Neural cell (in vitro differentiated cells): ENCODE results near the gene ZNF277. TPM values are rescaled to one million over a fixed set of nuclear protein-coding genes. Genes with fewer than 3 reads are reported as not detected.

ENCODE experiments used
- H2AFZ ChIP-seq: fragments of 200-600, 300-800 bp; sonication (generic), shearing (Covaris generic); 2 replicates; pipeline ENCODE4 v1.6.0; 2014; ENCODE audit warnings: low read depth, mild to moderate bottlenecking, antibody characterized with exemption, low read length, moderate library complexity
- H3F3A ChIP-seq: fragments of 200-600 bp; shearing (Covaris generic); 2 replicates; pipeline ENCODE4 v1.6.1; 2016; ENCODE audit warnings: mild to moderate bottlenecking, moderate library complexity, mixed read lengths, antibody characterized with exemption, low read length; ENCODE audit not compliant: insufficient read depth, poor library complexity, severe bottlenecking
- H3K27ac ChIP-seq: fragments of 200-600, 300-800 bp; sonication (generic), shearing (Covaris generic); 2 replicates; pipeline ENCODE4 v1.5.1; 2014; ENCODE audit warnings: mild to moderate bottlenecking, low read length, moderate library complexity
- H3K27me3 ChIP-seq: fragments of 300-800, 200-600 bp; sonication (generic), shearing (Covaris generic); 2 replicates; pipeline ENCODE4 v1.6.0; 2014; ENCODE audit warnings: mild to moderate bottlenecking, low read depth, low read length, moderate library complexity; ENCODE audit not compliant: insufficient read depth
- H3K36me3 ChIP-seq: fragments of 300-800, 200-600 bp; sonication (generic), shearing (Covaris generic); 2 replicates; pipeline ENCODE4 v1.5.1; 2014; ENCODE audit warnings: mild to moderate bottlenecking, antibody characterized with exemption, low read length, moderate library complexity; ENCODE audit not compliant: insufficient read depth
- H3K4me2 ChIP-seq: fragments of 300-800, 200-600 bp; sonication (generic), shearing (Covaris generic); 2 replicates; pipeline ENCODE4 v1.6.0; 2014; ENCODE audit warnings: mild to moderate bottlenecking, low read length
- H3K4me3 ChIP-seq: fragments of 300-800, 200-600 bp; sonication (generic), shearing (Covaris generic); 2 replicates; pipeline ENCODE4 v1.5.1; 2014; ENCODE audit warnings: mild to moderate bottlenecking, low read length, moderate library complexity
- H3K79me2 ChIP-seq: fragments of 200-600 bp; shearing (Covaris generic); replicated peaks from 2 replicates; pipeline ENCODE4 v1.6.0; 2014; ENCODE audit warnings: mild to moderate bottlenecking, low read length, moderate library complexity; ENCODE audit not compliant: insufficient read depth
- H3K9ac ChIP-seq: fragments of 300-800, 200-600 bp; sonication (generic), shearing (Covaris generic); 2 replicates; pipeline ENCODE4 v1.6.1; 2016; ENCODE audit warnings: mild to moderate bottlenecking, low read length, mixed read lengths
- H3K9me2 ChIP-seq: fragments of 200-600 bp; shearing (Covaris generic); 2 replicates; pipeline ENCODE4 v1.6.1; 2016; ENCODE audit warnings: mild to moderate bottlenecking, low read length, mixed read lengths; ENCODE audit not compliant: insufficient read depth
- H3K9me3 ChIP-seq: fragments of 200-600, 300-800 bp; sonication (generic), shearing (Covaris generic); 2 replicates; pipeline ENCODE4 v1.6.1; 2016; ENCODE audit warnings: mild to moderate bottlenecking, mixed run types, low read length, moderate library complexity, mixed read lengths
- H4K20me1 ChIP-seq: fragments of 200-600 bp; shearing (Covaris generic); 2 replicates; pipeline ENCODE4 v1.6.1; 2016; ENCODE audit warnings: mild to moderate bottlenecking, mixed run types; ENCODE audit not compliant: insufficient read depth
- EP300 ChIP-seq: fragments of 450-650 bp; conservative IDR thresholded peaks from 2 replicates; pipeline ENCODE4 v1.6.1; 2014; ENCODE audit warnings: antibody characterized with exemption, mild to moderate bottlenecking, moderate library complexity; ENCODE audit not compliant: poor library complexity, severe bottlenecking
- EZH2 ChIP-seq: fragments of 200-600, 300-800 bp; shearing (Covaris generic), sonication (generic); IDR thresholded peaks from 2 replicates; pipeline ENCODE4 v1.6.1; 2014; ENCODE audit warnings: antibody characterized with exemption, low read length, borderline replicate concordance, mild to moderate bottlenecking; ENCODE audit not compliant: insufficient read depth, poor library complexity, severe bottlenecking
- MXI1 ChIP-seq: fragments of 450-650 bp; conservative IDR thresholded peaks from 2 replicates; pipeline ENCODE4 v1.6.1; 2014; ENCODE audit warnings: antibody characterized with exemption, mild to moderate bottlenecking; ENCODE audit not compliant: poor library complexity, severe bottlenecking
- POLR2AphosphoS5 ChIP-seq: IDR thresholded peaks from 2 replicates; pipeline ENCODE4 v1.6.1; 2012
- RAD21 ChIP-seq: fragments of 450-650 bp; conservative IDR thresholded peaks from 2 replicates; pipeline ENCODE4 v1.6.1; 2014; ENCODE audit warnings: antibody characterized with exemption, mild to moderate bottlenecking, moderate library complexity
- REST ChIP-seq: IDR thresholded peaks from 2 replicates; pipeline ENCODE4 v1.6.1; 2012; ENCODE audit warnings: borderline replicate concordance
- SMC3 ChIP-seq: fragments of 450-650 bp; conservative IDR thresholded peaks from 2 replicates; pipeline ENCODE4 v1.6.1; 2014; ENCODE audit warnings: antibody characterized with exemption, mild to moderate bottlenecking, moderate library complexity; ENCODE audit not compliant: poor library complexity
- TAF1 ChIP-seq: IDR thresholded peaks from 2 replicates; pipeline ENCODE4 v1.6.1; 2012; ENCODE audit warnings: low read depth
- polyA plus RNA-seq: library from polyadenylated mRNA; depleted of rRNA; stranded (reverse); fragments of >200 nt; gene quantifications from 2 replicates; pipeline ENCODE4 v1.2.3, GENCODE V29; 2014
- TF ChIP-seq, protein P1 (sequence below): fragments of 450-650 bp; IDR thresholded peaks from 2 replicates; pipeline ENCODE4 v1.5.1; 2014; ENCODE audit warnings: antibody characterized with exemption, mild to moderate bottlenecking, moderate library complexity; ENCODE audit not compliant: poor library complexity, severe bottlenecking

Gene ZNF277
- polyA plus RNA-seq, 1 donor from 2014 or later = 30.0 TPM

DNA sequence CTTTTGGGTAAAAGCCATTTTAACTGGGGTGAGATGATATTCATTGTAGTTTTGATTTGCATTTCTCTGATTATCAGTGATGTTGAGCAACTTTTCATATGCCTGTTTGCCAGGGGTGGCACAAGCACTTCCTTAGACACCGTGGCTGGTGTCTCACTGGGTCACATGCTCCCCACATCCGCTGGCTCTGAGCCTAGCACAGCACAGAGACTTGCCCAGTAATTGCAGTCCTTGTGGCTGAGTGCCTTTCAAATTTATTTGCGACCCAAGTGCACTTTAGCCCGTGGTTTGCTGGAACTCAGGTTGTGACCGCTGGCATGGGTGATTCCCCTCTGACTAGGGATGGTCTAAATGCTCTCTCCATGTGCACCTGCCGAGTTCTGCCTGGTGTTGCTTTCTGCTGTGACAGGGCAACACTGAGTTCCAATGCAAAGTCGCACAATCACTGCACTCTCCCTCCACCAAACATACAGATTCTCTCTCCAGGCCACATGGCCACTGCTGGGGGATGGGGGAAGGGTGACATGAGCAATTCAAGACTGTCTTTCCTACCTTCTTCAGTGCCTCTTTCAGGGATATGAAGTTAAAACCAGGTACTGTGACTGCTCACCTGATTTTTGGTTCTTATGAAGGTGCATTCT, 66.5 kb downstream of the ZNF277 start:
- H3K4me3 ChIP-seq = no peak overlapping the region
- no peak overlapping the region for H3K4me2 ChIP-seq
- no peaks in the 10 kb centered on the region for H3K79me2 ChIP-seq
- H3K9ac ChIP-seq = no peak overlapping the region
- H3K27ac ChIP-seq = no peak overlapping the region
- no peaks in the 10 kb centered on the region for H3K27me3 ChIP-seq
- TF ChIP-seq EZH2 = no peak
- no peaks in the 10 kb centered on the region for H3K9me2 ChIP-seq
- no peaks in the 10 kb centered on the region for H3K9me3 ChIP-seq
- no peaks in the 10 kb centered on the region for H3F3A ChIP-seq
- no peaks in the 10 kb centered on the region for H3K36me3 ChIP-seq
- H2AFZ ChIP-seq = no peak overlapping the region
- H4K20me1 ChIP-seq = no peaks in the 10 kb centered on the region

- H4K20me1 ChIP-seq = no peaks in the 10 kb centered on the region
- no peak for TF ChIP-seq MXI1
- TF ChIP-seq TAF1 = no peak
- TF ChIP-seq EZH2 = no peak
- no peak for TF ChIP-seq REST
- no peak for TF ChIP-seq POLR2AphosphoS5
- no peak for TF ChIP-seq SMC3
- TF ChIP-seq, protein P1, sequence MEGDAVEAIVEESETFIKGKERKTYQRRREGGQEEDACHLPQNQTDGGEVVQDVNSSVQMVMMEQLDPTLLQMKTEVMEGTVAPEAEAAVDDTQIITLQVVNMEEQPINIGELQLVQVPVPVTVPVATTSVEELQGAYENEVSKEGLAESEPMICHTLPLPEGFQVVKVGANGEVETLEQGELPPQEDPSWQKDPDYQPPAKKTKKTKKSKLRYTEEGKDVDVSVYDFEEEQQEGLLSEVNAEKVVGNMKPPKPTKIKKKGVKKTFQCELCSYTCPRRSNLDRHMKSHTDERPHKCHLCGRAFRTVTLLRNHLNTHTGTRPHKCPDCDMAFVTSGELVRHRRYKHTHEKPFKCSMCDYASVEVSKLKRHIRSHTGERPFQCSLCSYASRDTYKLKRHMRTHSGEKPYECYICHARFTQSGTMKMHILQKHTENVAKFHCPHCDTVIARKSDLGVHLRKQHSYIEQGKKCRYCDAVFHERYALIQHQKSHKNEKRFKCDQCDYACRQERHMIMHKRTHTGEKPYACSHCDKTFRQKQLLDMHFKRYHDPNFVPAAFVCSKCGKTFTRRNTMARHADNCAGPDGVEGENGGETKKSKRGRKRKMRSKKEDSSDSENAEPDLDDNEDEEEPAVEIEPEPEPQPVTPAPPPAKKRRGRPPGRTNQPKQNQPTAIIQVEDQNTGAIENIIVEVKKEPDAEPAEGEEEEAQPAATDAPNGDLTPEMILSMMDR = no peak
- TF ChIP-seq RAD21 = no peak
- H3K9me3 ChIP-seq = no peaks in the 10 kb centered on the region
- H3K4me2 ChIP-seq = no peak overlapping the region
- no peak overlapping the region for H3K27ac ChIP-seq
- H3K36me3 ChIP-seq = no peaks in the 10 kb centered on the region
- no peaks in the 10 kb centered on the region for H3F3A ChIP-seq
- H3K9me2 ChIP-seq = no peaks in the 10 kb centered on the region
- H3K79me2 ChIP-seq = peaks cover 5% of the 10 kb centered on the region
- H3K4me3 ChIP-seq = no peak overlapping the region
- no peaks in the 10 kb centered on the region for H3K27me3 ChIP-seq
- H3K9ac ChIP-seq = no peak overlapping the region
- H2AFZ ChIP-seq = no peak overlapping the region
These were observed 72.5 kb downstream of the ZNF277 start for GRCh38 chr7:112279042-112279441.

- Histone ChIP-seq H3K79me2 (peaks cover 5% of the 10 kb centered on the region), H3K27me3 (no peaks in the 10 kb centered on the region), H3K36me3 (no peaks in the 10 kb centered on the region), H3K9me3 (no peaks in the 10 kb centered on the region), H4K20me1 (no peaks in the 10 kb centered on the region), H3K4me2 (no peak overlapping the region), H3K9me2 (no peaks in the 10 kb centered on the region), H3K9ac (no peak overlapping the region), H2AFZ (no peak overlapping the region), H3K4me3 (no peak overlapping the region), H3K27ac (peak overlapping the region; percentile 2), H3F3A (no peaks in the 10 kb centered on the region)
- no peak for TF ChIP-seq TAF1
- TF ChIP-seq EZH2 = no peak
- no peak for TF ChIP-seq POLR2AphosphoS5
- TF ChIP-seq, protein P1 = no peak
- no peak for TF ChIP-seq MXI1
- TF ChIP-seq SMC3 = no peak
- TF ChIP-seq RAD21 = no peak
- no peak for TF ChIP-seq REST
- no peak for TF ChIP-seq EP300
These were observed 73.8 kb downstream of the ZNF277 start for GRCh38 chr7:112280267-112280666.
